IPS-NIHi7 (cell line): ENCODE measurements around the gene THAP11.
A peak's percentile ranks its signal among the peaks of the same experiment; 100 is the strongest.
"Not testable (repeated sequence)": the region's sequence is repeated elsewhere in the genome, so short reads cannot be mapped to it uniquely, and the experiment has no call there.

Source experiments
- DNase-seq: peaks from one replicate; pipeline ENCODE4 v3.0.0; 2012; ENCODE audit warnings: mixed read lengths; ENCODE audit errors: extremely low spot score

The THAP11 gene

GRCh38 chr16:67862623-67863583 is 20.8 kb downstream of the THAP11 start:
- no peak for DNase-seq

GRCh38 chr16:67864044-67864443 is 21.9 kb downstream of the THAP11 start:
- not testable (repeated sequence) for DNase-seq

DNA sequence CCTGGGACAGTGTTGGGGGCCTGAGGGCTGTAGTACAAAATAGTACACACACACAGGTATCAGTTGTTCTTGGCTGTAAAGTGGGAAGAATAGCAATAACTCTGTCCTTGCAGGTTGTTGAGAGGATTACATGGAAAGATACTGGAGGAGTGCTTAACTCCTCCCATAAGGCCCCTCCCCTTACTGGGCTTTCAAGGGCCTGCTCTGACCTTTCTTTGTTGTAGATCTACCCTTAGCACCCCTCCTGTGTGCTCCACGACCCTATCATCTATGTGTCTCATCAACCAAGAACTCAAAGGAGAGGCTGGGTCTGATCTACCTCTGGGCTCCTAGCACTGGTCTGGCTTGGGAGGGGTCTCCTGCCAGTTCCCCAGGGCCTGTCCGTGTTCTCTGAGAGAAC is 22.5 kb downstream of the THAP11 start:
- no peak for DNase-seq

- DNase-seq, result peak; percentile 77
These were observed 23.2 kb downstream of the THAP11 start for GRCh38 chr16:67865318-67865717.

DNA sequence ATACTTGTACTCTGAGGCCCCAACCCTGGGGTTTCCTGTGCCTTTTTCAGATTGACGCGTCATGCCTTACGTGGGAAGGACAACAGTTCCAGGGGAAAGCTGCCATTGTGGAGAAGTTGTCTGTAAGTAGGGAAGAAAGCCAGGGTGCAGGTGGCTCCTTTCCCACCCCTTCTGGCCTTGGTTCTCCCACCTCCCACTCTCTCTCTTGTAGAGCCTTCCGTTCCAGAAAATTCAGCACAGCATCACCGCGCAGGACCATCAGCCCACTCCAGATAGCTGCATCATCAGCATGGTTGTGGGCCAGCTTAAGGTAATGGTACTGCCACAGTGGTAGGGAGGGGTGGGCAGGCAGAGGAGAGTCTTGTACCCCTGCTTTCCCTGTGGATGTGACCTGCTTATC is 26.2 kb downstream of the THAP11 start:
- DNase-seq, result no peak

DNA sequence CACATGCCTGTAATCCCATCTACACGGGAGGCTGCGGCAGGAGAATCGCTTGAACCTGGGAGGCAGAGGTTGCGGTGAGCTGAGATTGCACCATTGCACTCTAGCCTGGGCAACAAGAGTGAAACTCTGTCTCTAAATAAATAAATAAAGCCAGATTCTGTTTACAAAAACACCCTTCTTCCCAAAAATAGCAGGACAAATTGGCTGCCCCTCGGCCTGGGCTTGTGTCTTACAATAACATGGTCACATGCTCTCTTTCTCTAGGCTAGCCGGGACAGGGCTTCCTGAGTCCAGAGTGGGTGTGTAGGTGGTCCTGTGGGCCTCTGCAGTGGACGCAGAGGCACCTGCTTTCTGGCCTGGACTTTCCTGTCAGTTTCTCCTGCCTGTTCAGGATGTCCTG is 27.5 kb downstream of the THAP11 start:
- no peak for DNase-seq

- DNase-seq, result no peak
These were observed 29.1 kb downstream of the THAP11 start for GRCh38 chr16:67871256-67871655.

DNA sequence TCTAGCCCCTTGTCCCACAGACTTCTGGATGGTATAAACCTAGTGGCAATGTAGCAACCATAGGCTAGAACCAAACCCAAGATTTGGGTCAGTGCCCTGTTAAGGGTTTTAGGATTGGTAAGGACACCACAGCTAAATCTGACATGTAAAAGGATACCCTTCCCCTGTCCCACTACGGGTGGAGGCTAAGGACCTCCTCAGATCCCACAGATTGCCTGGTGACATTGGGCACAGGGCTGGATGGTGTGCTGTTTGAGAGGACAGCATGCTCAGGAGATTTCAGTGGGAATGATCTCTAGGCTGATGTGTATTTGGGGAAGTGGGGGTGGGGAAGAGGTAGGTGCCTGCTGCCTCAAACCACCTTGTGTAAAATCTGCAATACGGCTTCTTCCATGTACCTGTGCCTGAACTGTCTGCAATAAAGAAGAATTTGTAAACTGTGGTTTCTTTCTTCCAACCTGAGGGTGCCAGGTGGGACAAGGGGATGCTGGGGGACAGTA is 30.1 kb downstream of the THAP11 start:
- no peak for DNase-seq

DNA sequence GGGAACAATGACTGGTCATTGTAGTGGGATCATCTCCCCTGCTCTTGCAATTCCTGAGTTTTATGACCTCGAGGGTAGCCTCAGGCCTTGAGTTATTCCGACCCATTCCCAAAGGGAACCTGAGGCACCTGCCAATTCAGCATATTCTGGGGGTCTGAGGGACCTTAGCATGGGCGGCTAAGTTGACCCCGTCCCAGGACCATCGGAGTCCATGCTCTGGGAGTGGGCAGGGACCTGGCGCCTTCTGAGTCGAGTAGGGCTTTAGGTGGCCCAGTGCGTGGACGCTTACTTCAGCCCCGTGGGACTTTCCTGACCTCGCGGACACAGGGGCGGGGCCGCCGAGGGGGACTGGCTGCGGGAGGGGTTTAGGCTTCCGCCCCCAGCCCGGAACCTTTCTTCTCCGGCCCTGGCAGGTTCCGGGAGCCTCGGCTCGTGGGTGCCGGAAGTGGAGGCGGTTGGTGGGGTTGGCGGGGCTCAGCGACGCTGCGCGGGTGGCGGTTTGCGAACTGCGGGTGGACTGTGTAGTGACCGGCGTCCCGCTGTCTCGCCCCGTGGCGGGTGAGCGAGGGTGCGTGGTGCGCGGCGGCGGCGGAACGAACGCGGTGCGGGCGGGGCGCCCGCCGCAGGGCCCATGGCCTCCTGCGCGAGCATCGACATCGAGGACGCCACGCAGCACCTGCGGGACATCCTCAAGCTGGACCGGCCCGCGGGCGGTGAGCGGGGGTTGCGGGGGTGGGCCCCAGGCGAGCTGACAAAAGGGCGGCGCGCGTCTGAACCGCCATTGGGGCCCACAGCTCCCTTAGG is 30.7 kb downstream of the THAP11 start, which contains the start of gene EDC4:
EDC4 (plus strand) TSS at position 422 of the 804 bp plus-strand sequence; CDS start at position 632, 210 bp downstream.
- peak; percentile 86 for DNase-seq

DNA sequence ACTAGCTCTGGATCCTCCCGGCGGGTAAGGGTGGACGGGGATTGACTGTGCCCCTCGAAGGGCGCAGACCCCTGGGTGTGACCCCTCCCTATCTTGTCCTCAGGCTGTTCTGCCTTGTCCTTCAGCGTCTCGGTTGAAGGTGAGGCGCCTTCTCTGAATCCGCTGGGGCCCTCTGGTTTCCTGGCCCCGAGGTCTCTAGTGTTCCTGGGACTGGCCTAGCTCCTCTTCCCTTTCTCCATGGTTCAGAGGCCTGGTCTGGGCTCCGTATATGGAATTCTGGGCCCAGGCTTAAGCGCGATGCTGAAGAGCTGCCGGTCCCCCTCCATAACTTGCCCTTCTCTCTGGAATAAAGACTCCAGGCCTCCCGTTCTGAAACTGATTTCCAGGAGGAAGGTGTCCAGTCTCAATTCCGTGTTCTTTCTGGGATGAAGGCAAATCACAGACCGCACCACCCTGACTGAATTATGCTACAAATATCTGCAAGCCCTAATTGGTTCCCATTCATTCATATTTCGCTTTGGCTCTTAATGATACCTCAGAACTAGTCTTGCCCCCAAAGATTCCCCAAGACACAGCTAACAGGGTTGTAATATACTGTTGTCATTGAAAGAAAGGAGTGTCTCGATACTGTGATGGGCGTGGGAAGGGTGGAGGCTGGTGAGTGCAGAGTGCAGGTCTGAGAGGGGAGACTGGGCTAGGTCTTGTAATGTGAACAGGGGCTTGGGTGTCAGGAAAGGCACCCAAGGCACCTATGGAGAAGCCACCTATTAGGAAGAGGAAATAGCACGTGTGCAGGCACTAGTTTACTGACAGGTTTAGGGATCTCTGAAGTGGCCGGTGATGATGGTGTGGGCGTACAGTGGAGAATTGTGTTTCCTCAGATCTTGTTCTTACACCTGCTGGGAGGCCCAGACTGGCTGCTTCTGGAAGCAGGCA is 31.6 kb downstream of the THAP11 start:
- DNase-seq, result no peak

GRCh38 chr16:67874372-67874771 is 32.3 kb downstream of the THAP11 start:
- no peak for DNase-seq

DNA sequence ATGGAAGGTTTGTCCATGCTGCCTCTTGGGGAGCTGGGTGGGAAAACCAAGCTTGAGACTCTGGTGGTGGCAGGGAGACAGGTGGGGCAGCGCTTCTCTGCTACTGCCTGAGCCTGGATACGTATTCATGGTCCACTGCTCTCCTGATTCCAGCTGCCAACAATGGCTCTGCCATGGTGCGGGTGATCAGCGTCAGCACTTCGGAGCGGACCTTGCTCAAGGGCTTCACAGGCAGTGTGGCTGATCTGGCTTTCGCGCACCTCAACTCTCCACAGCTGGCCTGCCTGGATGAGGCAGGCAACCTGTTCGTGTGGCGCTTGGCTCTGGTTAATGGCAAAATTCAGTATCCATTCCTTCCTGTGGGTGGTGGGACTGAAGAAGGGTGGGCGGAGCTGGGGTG is 34.9 kb downstream of the THAP11 start:
- no peak for DNase-seq

- no peak for DNase-seq
These were observed 36.1 kb downstream of the THAP11 start for GRCh38 chr16:67878232-67878631.

DNA sequence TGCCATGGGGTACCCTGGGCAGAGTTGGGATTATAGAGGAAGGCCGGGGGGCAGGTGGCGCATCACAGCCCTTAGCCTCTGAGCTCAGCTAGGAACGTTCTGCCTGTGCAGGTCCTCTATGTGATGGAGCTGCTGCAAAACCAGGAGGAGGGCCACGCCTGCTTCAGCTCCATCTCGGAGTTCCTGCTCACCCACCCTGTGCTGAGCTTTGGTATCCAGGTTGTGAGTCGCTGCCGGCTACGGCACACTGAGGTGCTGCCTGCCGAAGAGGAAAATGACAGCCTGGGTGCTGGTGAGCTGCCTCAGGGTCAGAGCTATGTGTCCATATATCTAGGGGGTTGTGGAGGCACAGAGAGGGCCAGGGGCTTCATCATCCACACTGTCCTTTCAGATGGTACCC is 36.7 kb downstream of the THAP11 start:
- no peak for DNase-seq

DNA sequence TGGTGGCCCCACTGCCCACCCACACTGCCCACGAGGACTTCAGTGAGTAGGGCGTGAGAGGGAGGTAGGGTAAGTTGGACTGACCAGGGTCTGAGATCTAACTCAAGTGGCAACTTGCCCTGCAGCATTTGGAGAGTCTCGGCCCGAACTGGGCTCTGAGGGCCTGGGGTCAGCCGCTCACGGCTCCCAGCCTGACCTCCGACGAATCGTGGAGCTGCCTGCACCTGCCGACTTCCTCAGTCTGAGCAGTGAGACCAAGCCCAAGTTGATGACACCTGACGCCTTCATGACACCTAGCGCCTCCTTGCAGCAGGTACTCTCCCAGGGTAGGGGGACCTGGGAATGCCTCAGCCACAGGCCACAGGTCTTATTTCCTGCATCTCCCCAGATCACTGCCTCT is 37.3 kb downstream of the THAP11 start:
- no peak for DNase-seq

GRCh38 chr16:67879936-67880335 is 37.8 kb downstream of the THAP11 start:
- DNase-seq, result no peak

DNA sequence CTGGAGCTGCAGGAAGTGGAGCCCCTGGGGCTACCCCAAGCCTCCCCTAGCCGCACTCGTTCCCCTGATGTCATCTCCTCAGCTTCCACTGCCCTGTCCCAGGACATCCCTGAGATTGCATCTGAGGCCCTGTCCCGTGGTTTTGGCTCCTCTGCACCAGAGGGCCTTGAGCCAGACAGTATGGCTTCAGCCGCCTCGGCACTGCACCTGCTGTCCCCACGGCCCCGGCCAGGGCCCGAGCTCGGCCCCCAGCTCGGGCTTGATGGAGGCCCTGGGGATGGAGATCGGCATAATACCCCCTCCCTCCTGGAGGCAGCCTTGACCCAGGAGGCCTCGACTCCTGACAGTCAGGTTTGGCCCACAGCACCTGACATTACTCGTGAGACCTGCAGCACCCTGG is 38.5 kb downstream of the THAP11 start:
- no peak for DNase-seq

GRCh38 chr16:67881621-67882161 is 39.6 kb downstream of the THAP11 start:
- no peak for DNase-seq

DNA sequence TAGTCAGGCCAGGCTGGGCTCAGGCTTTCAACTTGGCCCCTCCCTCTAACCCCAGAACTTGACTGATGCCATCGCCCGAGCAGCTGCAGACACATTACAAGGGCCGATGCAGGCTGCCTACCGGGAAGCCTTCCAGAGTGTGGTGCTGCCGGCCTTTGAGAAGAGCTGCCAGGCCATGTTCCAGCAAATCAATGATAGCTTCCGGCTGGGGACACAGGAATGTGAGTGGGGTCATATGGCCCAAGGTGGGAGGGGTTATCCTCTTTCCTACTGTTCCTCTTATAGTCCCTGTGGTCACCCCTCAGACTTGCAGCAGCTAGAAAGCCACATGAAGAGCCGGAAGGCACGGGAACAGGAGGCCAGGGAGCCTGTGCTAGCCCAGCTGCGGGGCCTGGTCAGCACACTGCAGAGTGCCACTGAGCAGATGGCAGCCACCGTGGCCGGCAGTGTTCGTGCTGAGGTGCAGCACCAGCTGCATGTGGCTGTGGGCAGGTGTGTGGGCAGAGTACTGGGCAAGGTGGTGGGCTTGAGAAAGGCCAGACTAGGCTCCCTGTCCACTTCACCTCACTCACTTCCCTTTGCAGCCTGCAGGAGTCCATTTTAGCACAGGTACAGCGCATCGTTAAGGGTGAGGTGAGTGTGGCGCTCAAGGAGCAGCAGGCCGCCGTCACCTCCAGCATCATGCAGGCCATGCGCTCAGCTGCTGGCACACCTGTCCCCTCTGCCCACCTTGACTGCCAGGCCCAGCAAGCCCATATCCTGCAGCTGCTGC is 40.4 kb downstream of the THAP11 start:
- no peak for DNase-seq

DNA sequence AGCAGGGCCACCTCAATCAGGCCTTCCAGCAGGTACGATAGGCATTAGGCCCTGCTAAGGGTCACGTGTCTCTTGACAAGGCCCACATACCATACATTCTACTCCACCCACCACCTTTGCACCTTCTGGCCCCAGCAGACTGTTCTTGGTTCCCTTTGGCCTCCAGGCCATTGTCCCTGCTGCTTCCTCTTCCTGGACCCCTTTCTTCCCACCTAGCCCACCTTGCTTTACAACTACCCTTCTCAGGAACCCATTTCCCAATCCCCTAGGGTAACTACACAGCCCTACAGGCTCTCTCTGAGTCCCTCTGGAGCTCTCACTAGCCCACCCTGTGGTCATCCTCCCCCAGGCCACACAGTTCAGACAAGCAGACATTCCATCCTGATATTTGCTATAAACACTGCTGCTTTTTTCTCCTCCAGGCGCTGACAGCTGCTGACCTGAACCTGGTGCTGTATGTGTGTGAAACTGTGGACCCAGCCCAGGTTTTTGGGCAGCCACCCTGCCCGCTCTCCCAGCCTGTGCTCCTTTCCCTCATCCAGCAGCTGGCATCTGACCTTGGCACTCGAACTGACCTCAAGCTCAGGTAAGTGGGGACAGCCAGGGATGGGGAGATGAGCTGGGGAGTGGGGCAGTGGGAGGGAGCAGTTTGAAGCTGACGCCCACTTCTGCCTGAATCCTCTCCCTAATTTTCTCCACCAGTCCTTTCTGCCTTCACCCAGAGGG is 41.2 kb downstream of the THAP11 start:
- DNase-seq, result no peak
